ENCODE results near the gene COPE. TPM values are rescaled to one million over a fixed set of nuclear protein-coding genes. Genes with fewer than 3 reads are reported as not detected.

Gene COPE
- total and polyA plus RNA-seq, 2 of the 8 experiments (the other 6 are each of a cell fraction or from before 2014, with no cell fraction given), result 178 to 356 TPM

DNA sequence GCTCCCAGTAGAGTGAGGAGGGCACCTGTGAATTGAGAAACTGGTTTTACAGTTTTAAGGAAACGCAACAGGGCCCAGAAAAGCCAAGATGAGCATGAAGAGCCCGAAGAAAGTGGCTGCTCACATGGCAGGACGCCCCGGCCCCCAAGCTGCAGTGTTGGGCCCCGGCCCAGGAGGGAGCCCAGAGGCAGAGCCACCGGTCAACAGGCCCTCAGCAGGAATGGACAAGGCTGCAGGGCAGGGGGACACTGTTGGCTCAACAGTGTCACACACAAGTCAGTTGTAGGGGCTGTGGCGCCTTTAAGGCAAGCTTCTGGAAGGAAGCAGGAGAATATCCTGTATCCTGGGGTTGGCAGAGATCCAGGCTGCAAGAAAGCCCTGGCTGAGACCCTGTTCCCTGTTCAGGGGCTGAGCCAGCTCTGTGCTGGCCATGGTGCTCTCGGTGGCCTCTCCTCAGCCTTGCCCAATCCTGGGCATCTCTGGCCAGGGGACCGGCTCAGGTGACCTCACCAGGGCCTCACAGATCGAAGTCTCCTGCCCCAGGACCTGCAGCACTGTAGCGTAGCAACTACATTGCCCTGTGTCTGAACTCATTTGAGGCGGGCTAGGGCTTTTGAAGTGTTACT is 59.4 kb downstream of the COPE start:
- no peak overlapping the region for H2AK5ac ChIP-seq (ENCODE audit: low read depth, low read length)
- no peak overlapping the region for H2BK15ac ChIP-seq (ENCODE audit: low read length)
- H2AFZ ChIP-seq (ENCODE audit: low read length), result no peak overlapping the region
- no peak overlapping the region for H3K14ac ChIP-seq (ENCODE audit: insufficient read length)
- H3K27me3 ChIP-seq (replicated peaks in 1 of 4; ENCODE audit: control insufficient read depth in 3 of 4, extremely low read depth in 1 of 4, insufficient read depth in 3 of 4, low read length in 3 of 4), result no peaks in the 10 kb centered on the region
- no peak overlapping the region for H2BK5ac ChIP-seq (ENCODE audit: low read depth, low read length)
- WGBS, 2 experiments (ENCODE audit: extremely low coverage in 1 of 2, insufficient coverage in 1 of 2, insufficient read length in 1 of 2, insufficient replicate concordance in 2 of 2, low coverage in 1 of 2, low lambda C conversion rate in 2 of 2, missing lambda C conversion rate in 1 of 2), result 92% methylated on average over 11 of the region's 12 CpGs; no CpG with 5 or more reads in 1 of the 2 experiments
- H3K4me2 ChIP-seq (ENCODE audit: insufficient read depth in 1 of 2, low read depth in 2 of 2, low read length in 2 of 2), result no peak overlapping the region
- no peaks in the 10 kb centered on the region for H3K23me2 ChIP-seq (ENCODE audit: low read depth, low read length)
- no peak overlapping the region for H4K8ac ChIP-seq (ENCODE audit: extremely low read depth, insufficient read depth, low read length)
- DNase-seq (ENCODE audit: low read depth in 1 of 2, low spot score in 2 of 2), result no peak
- no peaks in the 10 kb centered on the region for H3K79me1 ChIP-seq (ENCODE audit: low read depth, low read length)
- H3K36me3 ChIP-seq (ENCODE audit: control insufficient read depth in 2 of 4, insufficient read depth in 4 of 4, low read length in 3 of 4), result peaks cover 50 to 86% (median 78%) of the 10 kb centered on the region in 4 experiments
- ChIA-PET CTCF (ENCODE audit: partially characterized antibody) (interaction anchor here (1.2 to 15.1 kb wide), 4 partner anchors 17 to 374 kb away, joined by 3 to 247 read pairs (median 4); no protein-coding TSS in a partner anchor), POLR2A (ENCODE audit: partially characterized antibody) (interaction anchor here (0.6 to 1.3 kb wide), 2 partner anchors 16 to 27 kb away, joined by 3 read pairs; no protein-coding TSS in a partner anchor)
- no peak overlapping the region for H3K18ac ChIP-seq (ENCODE audit: extremely low read depth, low read length)
- H3K23ac ChIP-seq (ENCODE audit: insufficient read length), result no peak overlapping the region
- H4K5ac ChIP-seq (ENCODE audit: insufficient read length, low read depth, low read length), result no peak overlapping the region
- H3K4me1 ChIP-seq (replicated peaks in 1 of 4; ENCODE audit: control insufficient read depth in 3 of 4, insufficient read depth in 4 of 4, low read length in 3 of 4), result no peaks in the 10 kb centered on the region
- no peaks in the 10 kb centered on the region for H3K9me3 ChIP-seq (ENCODE audit: insufficient read depth in 2 of 2, low read depth in 1 of 2, low read length in 1 of 2)
- no peak for FAIRE-seq
- no peak overlapping the region for H3K4ac ChIP-seq (replicated peaks; ENCODE audit: insufficient read length, low read depth, low read length)
- peaks cover 11 to 30% of the 10 kb centered on the region in 2 experiments for H4K20me1 ChIP-seq (replicated peaks in 1 of 2; ENCODE audit: control insufficient read depth in 1 of 2, insufficient read depth in 2 of 2, low read length in 2 of 2)
- H2BK120ac ChIP-seq (replicated peaks; ENCODE audit: low read depth, low read length), result no peak overlapping the region
- no peak overlapping the region for H2BK12ac ChIP-seq (ENCODE audit: low read depth, low read length)
- no peak overlapping the region for H3K9ac ChIP-seq (replicated peaks in 1 of 4; ENCODE audit: extremely low read depth in 1 of 4, low read depth in 3 of 4, low read length in 3 of 4)
- H3K27ac ChIP-seq (ENCODE audit: low read depth, low read length), result no peak overlapping the region
- no peaks in the 10 kb centered on the region for H3K79me2 ChIP-seq (ENCODE audit: control insufficient read depth in 1 of 2, insufficient read depth in 2 of 2, low read length in 2 of 2)
- no peak overlapping the region for H3K56ac ChIP-seq (replicated peaks; ENCODE audit: insufficient read length, low read depth, low read length)
- H3K4me3 ChIP-seq (ENCODE audit: extremely low read depth in 1 of 4, insufficient read depth in 2 of 4, low read depth in 3 of 4, low read length in 4 of 4), result no peak overlapping the region
- no peak overlapping the region for H2BK20ac ChIP-seq (ENCODE audit: low read length)
- no peak overlapping the region for H4K91ac ChIP-seq (replicated peaks; ENCODE audit: insufficient read length, low read length)
- TF ChIP-seq SP2 (IDR thresholded peaks at IDR 0.05; ENCODE audit: low read length) (no peak), TBP (IDR thresholded peaks at IDR 0.05; ENCODE audit: low read depth, low read length) (no peak), SIRT6 (IDR thresholded peaks at IDR 0.05; ENCODE audit: low read length) (no peak), CREB1 (IDR thresholded peaks at IDR 0.05) (no peak), MAX (IDR thresholded peaks at IDR 0.05) (no peak), EZH2 (IDR thresholded peaks at IDR 0.05; ENCODE audit: low read depth, low read length, severe bottlenecking) (no peak), GABPA (IDR thresholded peaks at IDR 0.05; ENCODE audit: borderline replicate concordance, insufficient read depth, low read length) (no peak), CHD1 (IDR thresholded peaks at IDR 0.05; ENCODE audit: low read depth, low read length) (no peak), KDM5A (IDR thresholded peaks at IDR 0.05; ENCODE audit: low read length) (no peak), POLR2A (IDR thresholded peaks at IDR 0.05; ENCODE audit: control extremely low read depth in 1 of 2, low read depth in 2 of 2, low read length in 2 of 2) (no peak), POU5F1 (IDR thresholded peaks at IDR 0.05; ENCODE audit: low read depth, low read length) (no peak), EGR1 (IDR thresholded peaks at IDR 0.05; ENCODE audit: borderline replicate concordance, low read depth, low read length) (no peak), CTBP2 (IDR thresholded peaks at IDR 0.05; ENCODE audit: borderline replicate concordance, insufficient read depth, insufficient read length, low read length) (no peak), SP4 (IDR thresholded peaks at IDR 0.05; ENCODE audit: low read length) (no peak)
